ENCODE results near the gene IFT88.

- TF ChIP-seq CTCF (IDR thresholded peaks at IDR 0.05): no peak
- TF ChIP-seq POLR2A (IDR thresholded peaks at IDR 0.05): no peak
These were observed 134.5 kb downstream of the IFT88 start for GRCh38 chr13:20701461-20701860.
